H1 (cell line): Measurements from ENCODE around the gene FAM131A. TPM values are rescaled to one million over a fixed set of nuclear protein-coding genes. Genes with fewer than 3 reads are reported as not detected.

Experiments used
- SIX5 ChIP-seq: IDR thresholded peaks from 2 replicates; pipeline ENCODE4 v1.6.1; 2011; ENCODE audit warnings: mild to moderate bottlenecking, low read depth, low read length
- TAF1 ChIP-seq: IDR thresholded peaks from 2 replicates; pipeline ENCODE4 v1.6.1; 2011; ENCODE audit warnings: mild to moderate bottlenecking, low read depth, low read length
- TBP ChIP-seq: IDR thresholded peaks from 2 replicates; pipeline ENCODE4 v1.6.1; 2011; ENCODE audit warnings: low read depth, low read length, improper control_type of control experiment
- USF2 ChIP-seq: IDR thresholded peaks from 2 replicates; pipeline ENCODE4 v1.6.1; 2011; ENCODE audit warnings: low read length, improper control_type of control experiment
- polyA plus RNA-seq, 7 experiments: library from polyadenylated mRNA; depleted of rRNA in 3 of 7; stranded (reverse) in 5 of 7; unstranded in 2 of 7; fragments of >200 nt in 5 of 7; fragments of 200-250 nt in 2 of 7; gene quantifications; 1 replicate in 5 of 7; 2 replicates in 1 of 7; 4 replicates in 1 of 7; pipeline versions ENCODE4 v1.2.1 to v1.2.3, GENCODE V29; 2011 to 2013; ENCODE audit warnings: missing spikeins in 2 of 7, mixed read lengths in 2 of 7
- total RNA-seq: library from RNA; stranded (reverse); fragmentation: NEBNext Ultra II Directional; extraction: Animal tissue kit (Norgen Biotek cat#: 25700); gene quantifications from 2 replicates; pipeline ENCODE4 v1.2.1, GENCODE V29; 2021
- TF ChIP-seq, protein P1 (sequence below): IDR thresholded peaks from 2 replicates; pipeline ENCODE4 v1.6.1; 2012; ENCODE audit warnings: inconsistent platforms

Gene FAM131A
- total and polyA plus RNA-seq, 2 of the 8 experiments (the other 6 are each of a cell fraction or from before 2014, with no cell fraction given): 16.0 to 21.9 TPM

- TF ChIP-seq USF2: no peak
- TF ChIP-seq TBP: no peak
- peak; percentile 41; the same call in 1 of the 2 replicates for TF ChIP-seq SIX5
- TF ChIP-seq TAF1: no peak
- TF ChIP-seq, protein P1, sequence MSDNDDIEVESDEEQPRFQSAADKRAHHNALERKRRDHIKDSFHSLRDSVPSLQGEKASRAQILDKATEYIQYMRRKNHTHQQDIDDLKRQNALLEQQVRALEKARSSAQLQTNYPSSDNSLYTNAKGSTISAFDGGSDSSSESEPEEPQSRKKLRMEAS: peak; percentile 38; the same call in 1 of the 2 replicates
Observed at GRCh38 chr3:184336547-184337398, 627 bp upstream of the FAM131A start (continued).
